ENCODE measurements around the gene NAV2. TPM values are rescaled to one million over a fixed set of nuclear protein-coding genes. Genes with fewer than 3 reads are reported as not detected.

Gene NAV2
- total RNA-seq, 1 experiment from 2014 or later: 46.3 TPM

DNA sequence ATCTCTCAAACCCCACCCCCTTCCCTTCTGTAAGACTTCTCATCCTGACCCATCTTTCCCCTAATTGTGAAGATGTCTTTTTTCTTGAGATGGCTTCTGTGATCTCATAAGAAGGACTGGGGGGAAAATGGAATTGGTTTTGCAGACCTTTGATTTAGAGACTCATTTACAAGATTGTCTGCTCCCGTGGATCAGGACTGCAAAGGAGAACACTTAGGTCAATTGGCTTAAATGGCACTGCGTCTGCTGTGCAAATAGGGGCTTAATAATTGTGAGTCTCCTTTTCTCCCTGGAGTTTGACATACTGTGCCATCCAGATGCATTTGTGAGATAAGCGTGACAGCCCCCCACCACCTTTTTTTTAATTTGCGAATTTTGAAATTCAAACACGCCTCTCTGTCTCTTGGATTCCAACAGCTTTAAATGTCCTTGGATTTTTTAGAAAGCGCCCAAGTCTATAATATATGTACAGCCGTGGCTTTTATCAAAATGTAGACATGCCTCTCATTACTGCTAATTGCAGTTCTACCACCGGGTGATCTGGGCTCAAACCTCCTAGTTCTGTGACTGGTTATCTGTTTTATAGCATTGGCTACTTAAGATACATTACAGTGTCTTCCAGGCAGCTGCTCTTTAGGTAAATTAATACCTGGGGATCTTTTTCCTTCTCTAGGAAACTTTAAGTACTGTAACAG, 297.7 kb downstream of the NAV2 start:
- H3K27me3 Mint-ChIP-seq (ENCODE audit: low read depth): peaks cover 5% of the 10 kb centered on the region
- peaks cover 9 to 13% of the 10 kb centered on the region in 2 experiments for H3K4me1 Mint-ChIP-seq
- Histone ChIP-seq H3T11ph (ENCODE audit: low read length) (no peak overlapping the region), H3K18ac (ENCODE audit: insufficient read length, low read depth, low read length) (no peak overlapping the region), H3K9ac (ENCODE audit: extremely low read depth, insufficient read length, low read length) (no peak overlapping the region), H2AK5ac (ENCODE audit: insufficient read length, low read length) (no peak overlapping the region), H4K8ac (replicated peaks; ENCODE audit: insufficient read length, low read depth, low read length) (no peak overlapping the region), H3K27ac (ENCODE audit: insufficient read length, low read depth, low read length) (no peak overlapping the region), H3K9me3 (ENCODE audit: control insufficient read depth, low read depth, low read length) (no peaks in the 10 kb centered on the region), H4K20me1 (ENCODE audit: control insufficient read depth, insufficient read depth, insufficient read length) (no peaks in the 10 kb centered on the region), H3K27me3 (ENCODE audit: insufficient read depth, low read length) (no peaks in the 10 kb centered on the region), H3K4me2 (ENCODE audit: insufficient read depth, insufficient read length, low read length) (no peak overlapping the region), H2BK20ac (ENCODE audit: low read depth, low read length, poor library complexity, severe bottlenecking) (no peak overlapping the region), H2BK120ac (ENCODE audit: low read depth, low read length, poor library complexity, severe bottlenecking) (no peak overlapping the region), H3K4me1 (ENCODE audit: insufficient read depth, low read length) (peaks cover 13% of the 10 kb centered on the region), H3K23me2 (ENCODE audit: insufficient read length, low read depth, low read length, poor library complexity, severe bottlenecking) (no peaks in the 10 kb centered on the region), H2BK5ac (ENCODE audit: insufficient read length, low read length) (no peak overlapping the region), H3K14ac (ENCODE audit: insufficient read depth, low read length) (no peak overlapping the region), H2AFZ (ENCODE audit: low read length) (no peak overlapping the region), H3K79me2 (ENCODE audit: insufficient read depth, low read length) (no peaks in the 10 kb centered on the region), H3K79me1 (ENCODE audit: insufficient read depth, low read depth, low read length, poor library complexity, severe bottlenecking) (no peaks in the 10 kb centered on the region), H2BK15ac (ENCODE audit: low read depth, low read length) (no peak overlapping the region), H4K5ac (ENCODE audit: insufficient read length, low read depth, low read length) (no peak overlapping the region), H3K56ac (ENCODE audit: insufficient read length, low read depth, low read length) (no peak overlapping the region), H3K4ac (ENCODE audit: low read depth, low read length) (no peak overlapping the region), H3K23ac (ENCODE audit: insufficient read length, low read depth, low read length) (no peak overlapping the region), H2BK12ac (ENCODE audit: insufficient read length, low read depth, low read length) (no peak overlapping the region), H4K91ac (ENCODE audit: insufficient read length, low read depth, low read length) (no peak overlapping the region)
- no CpG with 5 or more reads among the region's 8 CpGs for WGBS (ENCODE audit: extremely low coverage, insufficient read length, low lambda C conversion rate)
- TF ChIP-seq, protein P1, sequence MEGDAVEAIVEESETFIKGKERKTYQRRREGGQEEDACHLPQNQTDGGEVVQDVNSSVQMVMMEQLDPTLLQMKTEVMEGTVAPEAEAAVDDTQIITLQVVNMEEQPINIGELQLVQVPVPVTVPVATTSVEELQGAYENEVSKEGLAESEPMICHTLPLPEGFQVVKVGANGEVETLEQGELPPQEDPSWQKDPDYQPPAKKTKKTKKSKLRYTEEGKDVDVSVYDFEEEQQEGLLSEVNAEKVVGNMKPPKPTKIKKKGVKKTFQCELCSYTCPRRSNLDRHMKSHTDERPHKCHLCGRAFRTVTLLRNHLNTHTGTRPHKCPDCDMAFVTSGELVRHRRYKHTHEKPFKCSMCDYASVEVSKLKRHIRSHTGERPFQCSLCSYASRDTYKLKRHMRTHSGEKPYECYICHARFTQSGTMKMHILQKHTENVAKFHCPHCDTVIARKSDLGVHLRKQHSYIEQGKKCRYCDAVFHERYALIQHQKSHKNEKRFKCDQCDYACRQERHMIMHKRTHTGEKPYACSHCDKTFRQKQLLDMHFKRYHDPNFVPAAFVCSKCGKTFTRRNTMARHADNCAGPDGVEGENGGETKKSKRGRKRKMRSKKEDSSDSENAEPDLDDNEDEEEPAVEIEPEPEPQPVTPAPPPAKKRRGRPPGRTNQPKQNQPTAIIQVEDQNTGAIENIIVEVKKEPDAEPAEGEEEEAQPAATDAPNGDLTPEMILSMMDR (conservative IDR thresholded peaks at IDR 0.05): no peak
- no peak for DNase-seq
- H3K9me3 Mint-ChIP-seq: no peaks in the 10 kb centered on the region
- H3K27ac Mint-ChIP-seq: no peak overlapping the region
- H3K36me3 Mint-ChIP-seq (ENCODE audit: insufficient read depth in 1 of 3, low read depth in 3 of 3): peaks cover 0 to 5% (median 4%) of the 10 kb centered on the region in 3 experiments; a peak in 2 of 7 replicates
- no peak overlapping the region for H3K4me3 Mint-ChIP-seq
